ENCODE results near the gene CD200R1.

Gene CD200R1

GRCh38 chr3:112884678-112885290, 90.1 kb downstream of the CD200R1 start:
- no peak for DNase-seq

- DNase-seq: no peak
Measured at GRCh38 chr3:112881891-112882290, 93.0 kb downstream of the CD200R1 start.

GRCh38 chr3:112875561-112875960, 99.3 kb downstream of the CD200R1 start:
- DNase-seq: no peak

GRCh38 chr3:112874725-112875124, 100.2 kb downstream of the CD200R1 start:
- DNase-seq: no peak

GRCh38 chr3:112873632-112874031, 101.3 kb downstream of the CD200R1 start:
- no peak for DNase-seq

GRCh38 chr3:112871735-112872134, 103.2 kb downstream of the CD200R1 start:
- no peak for DNase-seq
